Osteocyte (in vitro differentiated cells): ENCODE results near the gene HOGA1. TPM values are rescaled to one million over a fixed set of nuclear protein-coding genes. Genes with fewer than 3 reads are reported as not detected.

Experiments
- DNase-seq: peaks from one replicate; pipeline ENCODE4 v3.0.0; 2021; ENCODE audit warnings: mixed read lengths; ENCODE audit not compliant: unreplicated experiment; ENCODE audit errors: extremely low spot score
- H3K27ac Mint-ChIP-seq: one replicate; pipeline ENCODE4 v1.8.0; 2021; ENCODE audit warnings: mild to moderate bottlenecking, mixed read lengths; ENCODE audit not compliant: unreplicated experiment
- H3K27me3 Mint-ChIP-seq: one replicate; pipeline ENCODE4 v1.8.0; 2021; ENCODE audit warnings: mixed read lengths; ENCODE audit not compliant: unreplicated experiment
- H3K36me3 Mint-ChIP-seq: one replicate; pipeline ENCODE4 v1.8.0; 2021; ENCODE audit warnings: mixed read lengths; ENCODE audit not compliant: unreplicated experiment
- H3K4me1 Mint-ChIP-seq: one replicate; pipeline ENCODE4 v1.8.0; 2021; ENCODE audit warnings: mixed read lengths; ENCODE audit not compliant: unreplicated experiment
- H3K4me3 Mint-ChIP-seq: one replicate; pipeline ENCODE4 v1.8.0; 2021; ENCODE audit warnings: mild to moderate bottlenecking, moderate library complexity, mixed read lengths; ENCODE audit not compliant: unreplicated experiment
- H3K9me3 Mint-ChIP-seq: one replicate; pipeline ENCODE4 v1.8.0; 2021; ENCODE audit warnings: mixed read lengths; ENCODE audit not compliant: unreplicated experiment
- total RNA-seq: library from RNA; stranded (reverse); gene quantifications from 2 replicates; pipeline ENCODE4 v1.2.1, GENCODE V29; 2021
- TF ChIP-seq, protein P1 (sequence below): fragments of 200-600 bp; sonication (generic); IDR thresholded peaks from 2 replicates; pipeline ENCODE4 v1.5.0; 2021; ENCODE audit warnings: antibody characterized with exemption, mild to moderate bottlenecking, moderate library complexity

Gene HOGA1
- total RNA-seq, 1 donor from 2014 or later: not detected

GRCh38 chr10:97659589-97659988, 75.4 kb downstream of the HOGA1 start:
- peak overlapping the region; percentile 6 for H3K27ac Mint-ChIP-seq
- H3K4me1 Mint-ChIP-seq: no peaks in the 10 kb centered on the region
- DNase-seq: no peak
- no peaks in the 10 kb centered on the region for H3K9me3 Mint-ChIP-seq
- H3K4me3 Mint-ChIP-seq: no peak overlapping the region
- H3K27me3 Mint-ChIP-seq: no peaks in the 10 kb centered on the region
- TF ChIP-seq, protein P1, sequence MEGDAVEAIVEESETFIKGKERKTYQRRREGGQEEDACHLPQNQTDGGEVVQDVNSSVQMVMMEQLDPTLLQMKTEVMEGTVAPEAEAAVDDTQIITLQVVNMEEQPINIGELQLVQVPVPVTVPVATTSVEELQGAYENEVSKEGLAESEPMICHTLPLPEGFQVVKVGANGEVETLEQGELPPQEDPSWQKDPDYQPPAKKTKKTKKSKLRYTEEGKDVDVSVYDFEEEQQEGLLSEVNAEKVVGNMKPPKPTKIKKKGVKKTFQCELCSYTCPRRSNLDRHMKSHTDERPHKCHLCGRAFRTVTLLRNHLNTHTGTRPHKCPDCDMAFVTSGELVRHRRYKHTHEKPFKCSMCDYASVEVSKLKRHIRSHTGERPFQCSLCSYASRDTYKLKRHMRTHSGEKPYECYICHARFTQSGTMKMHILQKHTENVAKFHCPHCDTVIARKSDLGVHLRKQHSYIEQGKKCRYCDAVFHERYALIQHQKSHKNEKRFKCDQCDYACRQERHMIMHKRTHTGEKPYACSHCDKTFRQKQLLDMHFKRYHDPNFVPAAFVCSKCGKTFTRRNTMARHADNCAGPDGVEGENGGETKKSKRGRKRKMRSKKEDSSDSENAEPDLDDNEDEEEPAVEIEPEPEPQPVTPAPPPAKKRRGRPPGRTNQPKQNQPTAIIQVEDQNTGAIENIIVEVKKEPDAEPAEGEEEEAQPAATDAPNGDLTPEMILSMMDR: no peak
- H3K36me3 Mint-ChIP-seq: peaks cover 49% of the 10 kb centered on the region

Other genes starting within 250 kb of the HOGA1 start
- 7.9 and 8.0 TPM in 2 replicates for gene FRAT2, start 249.7 kb upstream of the HOGA1 start, total RNA-seq
- 27.0 and 30.1 TPM in 2 replicates for gene RRP12, start 183.0 kb upstream of the HOGA1 start, total RNA-seq
- gene PGAM1, start 158.2 kb upstream of the HOGA1 start, total RNA-seq: 234 and 236 TPM in 2 replicates
- gene EXOSC1, start 138.4 kb upstream of the HOGA1 start, total RNA-seq: 31.9 and 32.4 TPM in 2 replicates
- gene ZDHHC16, start 138.2 kb upstream of the HOGA1 start, total RNA-seq: 46.9 and 50.9 TPM in 2 replicates
- 70.1 and 71.1 TPM in 2 replicates for gene MMS19, start 86.0 kb upstream of the HOGA1 start, total RNA-seq
- 25.6 and 27.7 TPM in 2 replicates for gene UBTD1, start 85.5 kb upstream of the HOGA1 start, total RNA-seq
- not detected in 2 replicates for gene ANKRD2, start 11.6 kb upstream of the HOGA1 start, total RNA-seq
- not detected in 2 replicates for gene C10orf62, start 5.3 kb downstream of the HOGA1 start, total RNA-seq
- gene MORN4, start 49.1 kb downstream of the HOGA1 start, total RNA-seq: 13.1 and 13.3 TPM in 2 replicates
- 22.0 and 22.1 TPM in 2 replicates for gene PI4K2A, start 56.3 kb downstream of the HOGA1 start, total RNA-seq
- gene AVPI1, start 102.9 kb downstream of the HOGA1 start, total RNA-seq: 4.5 and 5.7 TPM in 2 replicates
- 107 and 111 TPM in 2 replicates for gene MARVELD1, start 129.3 kb downstream of the HOGA1 start, total RNA-seq
- 22.5 and 27.0 TPM in 2 replicates for gene ZFYVE27, start 152.7 kb downstream of the HOGA1 start, total RNA-seq
- not detected in 2 replicates for gene SFRP5, start 187.6 kb downstream of the HOGA1 start, total RNA-seq